ENCODE data around the gene BCAS1.

Gene BCAS1

DNA sequence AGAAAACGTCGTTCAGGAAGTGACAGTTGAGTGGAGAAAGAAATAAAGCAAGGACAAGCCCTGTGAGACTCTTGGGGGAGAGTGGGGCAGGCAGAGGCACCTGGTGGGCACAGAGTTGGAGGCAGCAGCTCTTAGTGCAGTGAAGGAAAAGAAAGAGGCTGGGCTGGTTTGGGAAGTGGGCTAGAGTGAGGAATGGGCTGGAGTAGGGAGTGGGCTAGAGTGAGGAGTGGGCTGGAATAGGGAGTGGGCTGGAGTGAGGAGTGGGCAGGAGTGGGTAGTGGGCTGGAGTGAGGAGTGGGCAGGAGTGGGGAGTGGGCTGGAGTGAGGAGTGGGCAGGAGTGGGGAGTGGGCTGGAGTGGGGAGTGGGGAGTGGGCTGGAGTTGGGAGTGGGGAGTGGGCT is 43.7 kb upstream of the BCAS1 start:
- no peak for TF ChIP-seq CTCF (IDR thresholded peaks at IDR 0.05; ENCODE audit: low read depth, low read length)

GRCh38 chr20:54113566-54113965 is 43.2 kb upstream of the BCAS1 start:
- no peak for TF ChIP-seq CTCF (IDR thresholded peaks at IDR 0.05; ENCODE audit: low read depth, low read length)
- no peak overlapping the region for H3K4me3 ChIP-seq (replicated peaks in 1 of 2; ENCODE audit: low read depth in 2 of 2, low read length in 2 of 2)
- DNase-seq (ENCODE audit: low read depth in 2 of 2) = no peak

More for the DNA sequence above, 43.7 kb upstream of the BCAS1 start:
- DNase-seq (ENCODE audit: low read depth in 2 of 2) = no peak
- H3K4me3 ChIP-seq (replicated peaks in 1 of 2; ENCODE audit: low read depth in 2 of 2, low read length in 2 of 2) = no peak overlapping the region

DNA sequence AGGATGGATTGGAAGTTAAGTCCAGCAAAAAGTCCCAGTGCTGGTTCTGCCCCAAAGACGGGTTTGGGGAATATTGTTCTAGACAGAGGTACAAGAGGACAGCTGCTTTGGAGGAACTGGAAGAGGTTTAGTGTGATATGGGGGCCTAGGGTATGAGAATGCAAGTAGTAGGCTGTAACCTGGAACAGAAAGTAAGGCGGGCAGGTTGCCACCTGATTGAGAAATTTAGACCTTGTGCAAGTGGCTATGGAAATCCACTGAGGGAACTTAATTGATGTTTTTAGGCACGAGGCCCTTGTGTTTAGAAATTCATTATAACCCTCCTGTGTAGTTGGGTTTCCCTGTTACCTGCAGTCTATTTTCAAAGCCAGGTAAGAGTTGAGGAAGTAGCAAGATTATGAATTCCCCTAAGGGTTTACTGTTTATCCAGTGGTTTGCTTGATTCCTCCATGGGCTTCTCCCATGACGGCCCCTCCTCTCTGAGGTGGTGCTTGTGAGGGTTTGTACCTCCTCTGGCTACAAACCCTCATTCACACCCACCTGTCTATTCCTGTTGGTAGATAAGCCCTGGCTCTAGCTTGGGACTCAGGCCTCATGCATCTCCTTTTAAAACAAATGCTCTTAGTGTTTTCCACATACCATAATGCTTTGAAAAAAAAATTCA is 42.0 kb upstream of the BCAS1 start:
- peak in 1 of 2 donors; percentile 29 for DNase-seq (ENCODE audit: low read depth in 2 of 2)
- TF ChIP-seq CTCF (IDR thresholded peaks at IDR 0.05; ENCODE audit: low read depth, low read length) = no peak
- H3K4me3 ChIP-seq (replicated peaks in 1 of 2; ENCODE audit: low read depth in 2 of 2, low read length in 2 of 2) = no peak overlapping the region

DNA sequence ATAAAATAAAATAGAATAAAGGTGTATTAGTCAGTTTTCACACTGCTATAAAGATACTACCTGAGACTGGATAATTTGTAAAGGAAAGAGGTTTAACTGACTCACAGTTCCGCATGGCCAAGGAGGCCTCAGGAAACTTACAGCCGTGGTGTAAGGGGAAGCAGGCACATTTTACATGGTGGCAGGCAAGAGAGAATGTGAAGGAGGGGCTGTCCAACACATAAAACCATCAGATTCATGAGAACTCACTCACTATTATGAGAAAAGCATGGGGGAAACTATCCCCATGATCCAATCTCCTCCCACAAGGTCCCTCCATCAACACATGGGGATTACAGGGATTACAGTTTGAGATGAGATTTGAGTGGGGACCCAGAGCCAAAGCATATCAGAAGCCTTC is 41.1 kb upstream of the BCAS1 start:
- no peak for TF ChIP-seq CTCF (IDR thresholded peaks at IDR 0.05; ENCODE audit: low read depth, low read length)
- no peak for DNase-seq (ENCODE audit: low read depth in 2 of 2)
- H3K4me3 ChIP-seq (replicated peaks in 1 of 2; ENCODE audit: low read depth in 2 of 2, low read length in 2 of 2) = no peak overlapping the region

- no peak for TF ChIP-seq CTCF (IDR thresholded peaks at IDR 0.05; ENCODE audit: low read depth, low read length)
- DNase-seq (ENCODE audit: low read depth in 2 of 2) = no peak
- H3K4me3 ChIP-seq (replicated peaks in 1 of 2; ENCODE audit: low read depth in 2 of 2, low read length in 2 of 2) = no peak overlapping the region
These were observed 40.1 kb upstream of the BCAS1 start for GRCh38 chr20:54110457-54110856.

DNA sequence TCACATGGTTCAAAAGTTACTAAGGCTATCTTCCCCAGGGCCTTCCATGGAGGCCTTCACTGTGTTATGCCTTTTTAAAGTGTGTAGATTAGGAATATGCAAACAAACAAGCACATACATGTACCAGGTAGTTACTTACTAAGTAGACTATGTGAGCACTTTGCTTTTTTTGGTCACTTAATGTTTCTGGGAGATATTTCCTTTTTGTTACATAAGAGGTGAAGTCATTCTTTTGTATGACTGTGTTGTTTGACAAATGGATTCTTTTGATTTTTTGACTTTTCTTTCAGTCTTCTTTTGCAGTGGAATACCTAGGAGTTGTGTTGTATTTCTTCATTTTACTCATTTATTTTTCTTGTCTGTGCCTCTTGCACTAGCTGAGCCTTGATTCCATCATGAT is 39.6 kb upstream of the BCAS1 start:
- no peak for TF ChIP-seq CTCF (IDR thresholded peaks at IDR 0.05; ENCODE audit: low read depth, low read length)
- DNase-seq (ENCODE audit: low read depth in 2 of 2) = peak in 1 of 2 donors; percentile 43
- no peak overlapping the region for H3K4me3 ChIP-seq (replicated peaks in 1 of 2; ENCODE audit: low read depth in 2 of 2, low read length in 2 of 2)

DNA sequence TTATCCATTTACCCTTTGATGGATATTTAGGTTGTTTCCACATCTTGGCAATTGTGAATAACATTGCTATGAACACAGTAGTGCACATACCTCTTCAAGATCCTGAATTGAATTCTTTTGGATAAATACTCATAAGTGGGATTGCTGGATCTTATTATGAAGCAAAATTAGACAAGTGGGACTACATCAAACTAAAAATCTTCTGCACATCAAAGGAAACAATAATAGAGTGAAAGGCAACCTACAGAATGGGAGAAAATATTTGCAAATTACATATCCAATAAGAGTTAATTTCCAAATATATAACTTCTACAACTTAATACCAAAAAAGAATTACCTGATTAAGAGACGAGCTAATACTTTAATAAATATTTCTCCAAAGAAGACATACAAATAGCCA is 38.4 kb upstream of the BCAS1 start:
- no peak overlapping the region for H3K4me3 ChIP-seq (replicated peaks in 1 of 2; ENCODE audit: low read depth in 2 of 2, low read length in 2 of 2)
- no peak for DNase-seq (ENCODE audit: low read depth in 2 of 2)
- no peak for TF ChIP-seq CTCF (IDR thresholded peaks at IDR 0.05; ENCODE audit: low read depth, low read length)

Data from cardiac fibroblast (primary cell).